H9 (cell line): Measurements from ENCODE around the gene ZNF784. TPM values are rescaled to one million over a fixed set of nuclear protein-coding genes. Genes with fewer than 3 reads are reported as not detected.

Experiments used
- DNase-seq: peaks from one replicate; pipeline ENCODE4 v3.0.0-alpha.2; 2017
- H2AFZ ChIP-seq: one replicate; pipeline ENCODE4 v1.6.1; 2013; ENCODE audit warnings: mild to moderate bottlenecking, low read length, control low read depth, moderate library complexity
- H2AK5ac ChIP-seq: 2 replicates; pipeline ENCODE4 v1.6.1; 2013; ENCODE audit warnings: low read length, control low read depth, mixed read lengths; ENCODE audit not compliant: insufficient read length
- H2BK120ac ChIP-seq: one replicate; pipeline ENCODE4 v1.6.1; 2013; ENCODE audit warnings: low read depth, mild to moderate bottlenecking, low read length, control low read depth, inconsistent platforms; ENCODE audit not compliant: poor library complexity, severe bottlenecking
- H2BK12ac ChIP-seq: 2 replicates; pipeline ENCODE4 v1.6.1; 2013; ENCODE audit warnings: low read length, control low read depth, mixed read lengths, low read depth; ENCODE audit not compliant: insufficient read length
- H2BK15ac ChIP-seq: 2 replicates; pipeline ENCODE4 v1.6.1; 2013; ENCODE audit warnings: low read depth, low read length, control low read depth
- H2BK20ac ChIP-seq: one replicate; pipeline ENCODE4 v1.6.1; 2013; ENCODE audit warnings: low read depth, mild to moderate bottlenecking, low read length, control low read depth, inconsistent platforms; ENCODE audit not compliant: poor library complexity, severe bottlenecking
- H2BK5ac ChIP-seq: 2 replicates; pipeline ENCODE4 v1.6.1; 2013; ENCODE audit warnings: low read length, control low read depth, mixed read lengths; ENCODE audit not compliant: insufficient read length
- H3K14ac ChIP-seq: 2 replicates; pipeline ENCODE4 v1.6.1; 2013; ENCODE audit warnings: low read length, control low read depth; ENCODE audit not compliant: insufficient read depth
- H3K18ac ChIP-seq: 2 replicates; pipeline ENCODE4 v1.6.1; 2013; ENCODE audit warnings: low read depth, mild to moderate bottlenecking, mixed read lengths, low read length, control low read depth; ENCODE audit not compliant: insufficient read length
- H3K23ac ChIP-seq: 2 replicates; pipeline ENCODE4 v1.6.1; 2013; ENCODE audit warnings: low read length, control low read depth, mixed read lengths, low read depth; ENCODE audit not compliant: insufficient read length
- H3K23me2 ChIP-seq: 2 replicates; pipeline ENCODE4 v1.6.1; 2013; ENCODE audit warnings: low read depth, mild to moderate bottlenecking, mixed read lengths, low read length, control low read depth; ENCODE audit not compliant: insufficient read length, poor library complexity, severe bottlenecking
- H3K27ac ChIP-seq: 2 replicates; pipeline ENCODE4 v1.5.1; 2013; ENCODE audit warnings: low read length, control low read depth, mixed read lengths, low read depth; ENCODE audit not compliant: insufficient read length
- H3K27me3 ChIP-seq: 2 replicates; pipeline ENCODE4 v1.6.1; 2013; ENCODE audit warnings: low read length, control low read depth, inconsistent platforms; ENCODE audit not compliant: insufficient read depth
- H3K4ac ChIP-seq: 2 replicates; pipeline ENCODE4 v1.6.1; 2013; ENCODE audit warnings: low read depth, mild to moderate bottlenecking, control low read depth, inconsistent platforms, low read length, moderate library complexity
- H3K4me1 ChIP-seq: 2 replicates; pipeline ENCODE4 v1.6.1; 2013; ENCODE audit warnings: low read length, control low read depth, inconsistent platforms; ENCODE audit not compliant: insufficient read depth
- H3K4me2 ChIP-seq: 2 replicates; pipeline ENCODE4 v1.6.1; 2013; ENCODE audit warnings: low read length, control low read depth, mixed read lengths; ENCODE audit not compliant: insufficient read length, insufficient read depth
- H3K56ac ChIP-seq: 2 replicates; pipeline ENCODE4 v1.6.1; 2013; ENCODE audit warnings: low read depth, mild to moderate bottlenecking, mixed read lengths, low read length, control low read depth; ENCODE audit not compliant: insufficient read length
- H3K79me1 ChIP-seq: 2 replicates; pipeline ENCODE4 v1.6.1; 2013; ENCODE audit warnings: low read depth, mild to moderate bottlenecking, moderate library complexity, low read length, control low read depth, inconsistent platforms; ENCODE audit not compliant: insufficient read depth, poor library complexity, severe bottlenecking
- H3K79me2 ChIP-seq: 2 replicates; pipeline ENCODE4 v1.6.1; 2013; ENCODE audit warnings: low read length, control low read depth, inconsistent platforms; ENCODE audit not compliant: insufficient read depth
- H3K9ac ChIP-seq: 2 replicates; pipeline ENCODE4 v1.6.1; 2013; ENCODE audit warnings: low read length, control low read depth, mixed read lengths; ENCODE audit not compliant: insufficient read length; ENCODE audit errors: extremely low read depth
- H3K9me3 ChIP-seq: one replicate; pipeline ENCODE4 v1.6.1; 2013; ENCODE audit warnings: low read depth, low read length, inconsistent platforms; ENCODE audit not compliant: control insufficient read depth
- H3T11ph ChIP-seq: one replicate; pipeline ENCODE4 v1.6.1; 2013; ENCODE audit warnings: mild to moderate bottlenecking, low read length, control low read depth, inconsistent platforms
- H4K20me1 ChIP-seq: one replicate; pipeline ENCODE4 v1.6.1; 2013; ENCODE audit not compliant: control insufficient read depth, insufficient read length, insufficient read depth
- H4K5ac ChIP-seq: 2 replicates; pipeline ENCODE4 v1.6.1; 2013; ENCODE audit warnings: low read depth, mild to moderate bottlenecking, mixed read lengths, low read length, control low read depth; ENCODE audit not compliant: insufficient read length
- H4K8ac ChIP-seq: replicated peaks from 2 replicates; pipeline ENCODE4 v1.6.1; 2013; ENCODE audit warnings: low read length, control low read depth, mixed read lengths, low read depth; ENCODE audit not compliant: insufficient read length
- H4K91ac ChIP-seq: 2 replicates; pipeline ENCODE4 v1.6.1; 2013; ENCODE audit warnings: low read depth, mild to moderate bottlenecking, moderate library complexity, mixed read lengths, low read length, control low read depth; ENCODE audit not compliant: insufficient read length
- H3K27ac Mint-ChIP-seq, 3 experiments: 2 replicates in 2 of 3; 3 replicates in 1 of 3; pipeline ENCODE4 v1.8.0; 2020 to 2021; ENCODE audit warnings: mixed read lengths in 3 of 3, mild to moderate bottlenecking in 1 of 3, moderate library complexity in 1 of 3
- H3K27me3 Mint-ChIP-seq: 2 replicates; pipeline ENCODE4 v1.8.0; 2021; ENCODE audit warnings: low read depth, mild to moderate bottlenecking, moderate library complexity, mixed read lengths
- H3K36me3 Mint-ChIP-seq, 3 experiments: 2 replicates in 2 of 3; 3 replicates in 1 of 3; pipeline ENCODE4 v1.8.0; 2020 to 2021; ENCODE audit warnings: low read depth in 3 of 3, mixed read lengths in 3 of 3; ENCODE audit not compliant: insufficient read depth in 1 of 3
- H3K4me1 Mint-ChIP-seq, 2 experiments: 2 replicates each; pipeline ENCODE4 v1.8.0; 2020; ENCODE audit warnings: mixed read lengths in 2 of 2
- H3K4me3 Mint-ChIP-seq, 2 experiments: 2 replicates in 1 of 2; 3 replicates in 1 of 2; pipeline ENCODE4 v1.8.0; 2020 to 2021; ENCODE audit warnings: mild to moderate bottlenecking in 2 of 2, mixed read lengths in 2 of 2, moderate library complexity in 1 of 2
- H3K9me3 Mint-ChIP-seq, 2 experiments: 2 replicates in 1 of 2; 3 replicates in 1 of 2; pipeline ENCODE4 v1.8.0; 2020; ENCODE audit warnings: mild to moderate bottlenecking in 2 of 2, mixed read lengths in 2 of 2, moderate library complexity in 1 of 2
- WGBS: extraction: QIAGEN DNeasy Blood & Tissue Kit; methylation state at CpG from one replicate; pipeline ENCODE4 v1.1.7; 2013; ENCODE audit warnings: missing lambda C conversion rate, low lambda C conversion rate, mixed read lengths; ENCODE audit not compliant: insufficient read length; ENCODE audit errors: extremely low coverage; 5-methylcytosine and 5-hydroxymethylcytosine counted together
- total RNA-seq: library from RNA; stranded (reverse); gene quantifications from 2 replicates; pipeline ENCODE4 v1.2.1, GENCODE V29; 2021
- TF ChIP-seq, protein P1 (sequence below): fragments of 200-600 bp; sonication (generic); conservative IDR thresholded peaks from 3 replicates; pipeline ENCODE4 v1.8.0; 2021; ENCODE audit warnings: antibody characterized with exemption, mild to moderate bottlenecking

ZNF784 gene
- total RNA-seq, 1 experiment from 2014 or later, result 10.7 TPM

DNA sequence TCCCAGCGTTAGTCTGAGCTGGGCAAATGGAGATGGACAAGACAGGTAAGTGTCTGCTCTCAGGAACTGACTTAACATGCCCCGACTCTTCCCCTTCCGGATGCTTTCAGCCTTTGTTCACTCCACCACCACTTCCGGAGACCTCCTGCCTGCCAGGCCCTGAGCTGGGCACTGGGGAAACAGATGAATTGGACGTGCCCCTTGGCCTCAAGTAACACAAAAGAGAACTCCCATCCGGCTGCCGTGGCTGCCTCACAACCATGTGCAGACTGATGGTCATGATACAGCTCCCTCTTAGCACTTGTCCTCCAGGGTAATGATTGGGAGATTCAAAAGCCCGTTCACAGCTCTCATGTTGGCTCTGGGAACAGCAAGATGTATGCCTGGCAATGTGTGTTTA is 6.9 kb downstream of the ZNF784 start:
- H2AFZ ChIP-seq, result no peak overlapping the region
- H2BK20ac ChIP-seq, result no peak overlapping the region
- no peak overlapping the region for H2BK12ac ChIP-seq
- Mint-ChIP-seq H3K9me3 (no peaks in the 10 kb centered on the region; a peak in 1 of 5 replicates), H3K4me1 (peaks cover 0 to 2% of the 10 kb centered on the region in 2 experiments; a peak in 1 of 4 replicates), H3K4me3 (no peak overlapping the region), H3K27ac (no peak overlapping the region; a peak in 2 of 7 replicates), H3K36me3 (peaks cover 22 to 46% (median 46%) of the 10 kb centered on the region in 3 experiments), H3K27me3 (peaks cover 2% of the 10 kb centered on the region)
- no peaks in the 10 kb centered on the region for H3K79me1 ChIP-seq
- no peak overlapping the region for H2BK5ac ChIP-seq
- no peak overlapping the region for H2BK15ac ChIP-seq
- no peak overlapping the region for H3K18ac ChIP-seq
- no peak overlapping the region for H4K5ac ChIP-seq
- H4K20me1 ChIP-seq, result no peaks in the 10 kb centered on the region
- no peaks in the 10 kb centered on the region for H3K23me2 ChIP-seq
- no CpG with 5 or more reads among the region's 8 CpGs for WGBS
- H2AK5ac ChIP-seq, result no peak overlapping the region
- H3T11ph ChIP-seq, result no peak overlapping the region
- no peak overlapping the region for H4K91ac ChIP-seq
- no peak overlapping the region for H3K56ac ChIP-seq
- no peaks in the 10 kb centered on the region for H3K27me3 ChIP-seq
- no peaks in the 10 kb centered on the region for H3K79me2 ChIP-seq
- TF ChIP-seq, protein P1, sequence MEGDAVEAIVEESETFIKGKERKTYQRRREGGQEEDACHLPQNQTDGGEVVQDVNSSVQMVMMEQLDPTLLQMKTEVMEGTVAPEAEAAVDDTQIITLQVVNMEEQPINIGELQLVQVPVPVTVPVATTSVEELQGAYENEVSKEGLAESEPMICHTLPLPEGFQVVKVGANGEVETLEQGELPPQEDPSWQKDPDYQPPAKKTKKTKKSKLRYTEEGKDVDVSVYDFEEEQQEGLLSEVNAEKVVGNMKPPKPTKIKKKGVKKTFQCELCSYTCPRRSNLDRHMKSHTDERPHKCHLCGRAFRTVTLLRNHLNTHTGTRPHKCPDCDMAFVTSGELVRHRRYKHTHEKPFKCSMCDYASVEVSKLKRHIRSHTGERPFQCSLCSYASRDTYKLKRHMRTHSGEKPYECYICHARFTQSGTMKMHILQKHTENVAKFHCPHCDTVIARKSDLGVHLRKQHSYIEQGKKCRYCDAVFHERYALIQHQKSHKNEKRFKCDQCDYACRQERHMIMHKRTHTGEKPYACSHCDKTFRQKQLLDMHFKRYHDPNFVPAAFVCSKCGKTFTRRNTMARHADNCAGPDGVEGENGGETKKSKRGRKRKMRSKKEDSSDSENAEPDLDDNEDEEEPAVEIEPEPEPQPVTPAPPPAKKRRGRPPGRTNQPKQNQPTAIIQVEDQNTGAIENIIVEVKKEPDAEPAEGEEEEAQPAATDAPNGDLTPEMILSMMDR, result no peak
- H3K27ac ChIP-seq, result no peak overlapping the region
- no peaks in the 10 kb centered on the region for H3K9me3 ChIP-seq
- H3K23ac ChIP-seq, result no peak overlapping the region
- no peak overlapping the region for H3K9ac ChIP-seq
- no peak overlapping the region for H4K8ac ChIP-seq
- DNase-seq, result no peak
- H3K14ac ChIP-seq, result no peak overlapping the region
- H3K4me1 ChIP-seq, result no peaks in the 10 kb centered on the region
- H3K4me2 ChIP-seq, result no peak overlapping the region
- H3K4ac ChIP-seq, result no peak overlapping the region
- H2BK120ac ChIP-seq, result no peak overlapping the region
